Measurements from ENCODE around the gene PROZ. TPM values are rescaled to one million over a fixed set of nuclear protein-coding genes. Genes with fewer than 3 reads are reported as not detected.

The PROZ gene
- total RNA-seq, 2 donors from 2014 or later = not detected

GRCh38 chr13:113121183-113121927 is 37.1 kb upstream of the PROZ start:
- no peak overlapping the region for H3K4me3 ChIP-seq
- intact Hi-C loops (cut with DNase I) = no loop called here
- H3K4me1 ChIP-seq (replicated peaks) = no peaks in the 10 kb centered on the region
- no peak for DNase-seq (ENCODE audit: low spot score)
- 91% methylated on average over 24 of the region's 24 CpGs for WGBS
- TF ChIP-seq POLR2AphosphoS5 (IDR thresholded peaks at IDR 0.05) (no peak), POLR2A (IDR thresholded peaks at IDR 0.05) (no peak)
- TF ChIP-seq, protein P1, sequence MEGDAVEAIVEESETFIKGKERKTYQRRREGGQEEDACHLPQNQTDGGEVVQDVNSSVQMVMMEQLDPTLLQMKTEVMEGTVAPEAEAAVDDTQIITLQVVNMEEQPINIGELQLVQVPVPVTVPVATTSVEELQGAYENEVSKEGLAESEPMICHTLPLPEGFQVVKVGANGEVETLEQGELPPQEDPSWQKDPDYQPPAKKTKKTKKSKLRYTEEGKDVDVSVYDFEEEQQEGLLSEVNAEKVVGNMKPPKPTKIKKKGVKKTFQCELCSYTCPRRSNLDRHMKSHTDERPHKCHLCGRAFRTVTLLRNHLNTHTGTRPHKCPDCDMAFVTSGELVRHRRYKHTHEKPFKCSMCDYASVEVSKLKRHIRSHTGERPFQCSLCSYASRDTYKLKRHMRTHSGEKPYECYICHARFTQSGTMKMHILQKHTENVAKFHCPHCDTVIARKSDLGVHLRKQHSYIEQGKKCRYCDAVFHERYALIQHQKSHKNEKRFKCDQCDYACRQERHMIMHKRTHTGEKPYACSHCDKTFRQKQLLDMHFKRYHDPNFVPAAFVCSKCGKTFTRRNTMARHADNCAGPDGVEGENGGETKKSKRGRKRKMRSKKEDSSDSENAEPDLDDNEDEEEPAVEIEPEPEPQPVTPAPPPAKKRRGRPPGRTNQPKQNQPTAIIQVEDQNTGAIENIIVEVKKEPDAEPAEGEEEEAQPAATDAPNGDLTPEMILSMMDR (IDR thresholded peaks at IDR 0.05) = no peak
- H3K27ac ChIP-seq = no peak overlapping the region
- H3K36me3 ChIP-seq = no peaks in the 10 kb centered on the region
- H3K27me3 ChIP-seq (replicated peaks; ENCODE audit: insufficient read depth) = no peaks in the 10 kb centered on the region
- H3K9me3 ChIP-seq = no peaks in the 10 kb centered on the region

DNA sequence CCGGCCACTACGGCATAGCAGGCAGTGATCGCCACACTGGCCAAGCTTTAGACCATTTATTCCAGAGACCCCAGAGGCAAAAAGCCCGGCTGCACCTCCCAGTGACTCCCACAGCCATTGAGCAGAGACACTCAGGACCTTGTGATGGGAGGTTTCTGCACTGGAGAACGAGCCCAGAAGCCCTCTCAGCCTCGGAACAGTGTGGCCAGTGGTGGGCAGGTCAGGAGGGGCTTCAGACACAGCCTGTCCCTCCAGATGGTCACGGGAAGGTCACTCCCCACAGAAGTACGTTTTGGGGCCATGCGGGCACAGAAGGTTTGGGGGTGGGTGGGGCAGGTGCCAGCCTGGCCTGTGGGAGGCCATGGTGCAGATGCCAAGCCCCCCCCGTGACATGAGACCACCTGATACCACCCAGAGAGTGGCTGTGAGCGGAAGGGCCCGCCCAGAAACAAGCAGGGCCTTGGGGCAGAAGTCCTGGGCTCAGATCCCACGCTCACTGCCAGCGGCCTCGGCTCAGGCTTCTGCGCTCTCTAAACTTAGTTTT is 36.4 kb upstream of the PROZ start:
- no peak overlapping the region for H3K4me3 ChIP-seq
- H3K36me3 ChIP-seq = no peaks in the 10 kb centered on the region
- H3K4me1 ChIP-seq (replicated peaks) = no peaks in the 10 kb centered on the region
- intact Hi-C loops (cut with DNase I) = no loop called here
- WGBS = 56% methylated on average over 16 of the region's 16 CpGs
- DNase-seq (ENCODE audit: low spot score) = no peak
- H3K27ac ChIP-seq = peak overlapping the region; percentile 49 to 58
- no peaks in the 10 kb centered on the region for H3K27me3 ChIP-seq (replicated peaks; ENCODE audit: insufficient read depth)
- TF ChIP-seq POLR2AphosphoS5 (IDR thresholded peaks at IDR 0.05) (no peak), POLR2A (IDR thresholded peaks at IDR 0.05) (no peak)
- TF ChIP-seq, protein P1 (IDR thresholded peaks at IDR 0.05) = no peak
- no peaks in the 10 kb centered on the region for H3K9me3 ChIP-seq

GRCh38 chr13:113122550-113123225 is 35.8 kb upstream of the PROZ start, which contains the start of gene F10:
Gene F10, plus strand, starts transcription at chr13:113122799. Its CDS starts 57 bp downstream, at chr13:113122856.
- Histone ChIP-seq H3K9me3 (no peaks in the 10 kb centered on the region), H3K36me3 (no peaks in the 10 kb centered on the region), H3K27ac (peak within 1 kb of the TSS; percentile 49 to 58), H3K4me1 (replicated peaks) (no peaks in the 10 kb centered on the region), H3K27me3 (replicated peaks; ENCODE audit: insufficient read depth) (no peaks in the 10 kb centered on the region), H3K4me3 (no peak within 1 kb of the TSS)
- TF ChIP-seq POLR2A (IDR thresholded peaks at IDR 0.05) (no peak), POLR2AphosphoS5 (IDR thresholded peaks at IDR 0.05) (peak; percentile 3)
- TF ChIP-seq, protein P1 (IDR thresholded peaks at IDR 0.05) = no peak
- 42% methylated on average over 23 of the region's 23 CpGs for WGBS
- intact Hi-C loops (cut with DNase I) = no loop called here
- DNase-seq (ENCODE audit: low spot score) = no peak

GRCh38 chr13:113123226-113124201 is 34.9 kb upstream of the PROZ start:
- 80% methylated on average over 29 of the region's 29 CpGs for WGBS
- H3K9me3 ChIP-seq = no peaks in the 10 kb centered on the region
- intact Hi-C loops (cut with DNase I) = no loop called here
- no peaks in the 10 kb centered on the region for H3K4me1 ChIP-seq (replicated peaks)
- H3K36me3 ChIP-seq = no peaks in the 10 kb centered on the region
- H3K27me3 ChIP-seq (replicated peaks; ENCODE audit: insufficient read depth) = no peaks in the 10 kb centered on the region
- no peak overlapping the region for H3K4me3 ChIP-seq
- no peak for DNase-seq (ENCODE audit: low spot score)
- peak overlapping the region; percentile 49 to 58 for H3K27ac ChIP-seq
- TF ChIP-seq POLR2AphosphoS5 (IDR thresholded peaks at IDR 0.05) = no peak
- no peak for TF ChIP-seq POLR2A (IDR thresholded peaks at IDR 0.05)
- TF ChIP-seq, protein P1 (IDR thresholded peaks at IDR 0.05) = no peak
